Uterus (tissue), 2 donors: Measurements from ENCODE around the gene LPP.

Source experiments
- CTCF ChIP-seq, 4 experiments: fragments of 200-600 bp in 2 of 4; fragments of 450-650 bp in 2 of 4; sonication (generic) in 2 of 4; IDR thresholded peaks; one replicate each; pipeline ENCODE4 v1.5.1; 2016 to 2019; ENCODE audit warnings: antibody characterized with exemption in 4 of 4, mild to moderate bottlenecking in 2 of 4, moderate library complexity in 1 of 4
- POLR2A ChIP-seq, 2 donors: fragments of 450-650 bp; IDR thresholded peaks; one replicate each; pipeline ENCODE4 v1.6.1; 2016; ENCODE audit warnings: antibody characterized with exemption in 2 of 2, mild to moderate bottlenecking in 1 of 2, moderate library complexity in 1 of 2

GRCh38 chr3:188294113-188294512 lies 140.2 kb downstream of the LPP start:
- TF ChIP-seq CTCF (IDR thresholded peaks at IDR 0.05) (no peak), POLR2A (IDR thresholded peaks at IDR 0.05) (no peak)
